ENCODE data around the gene ADD2. TPM values are rescaled to one million over a fixed set of nuclear protein-coding genes. Genes with fewer than 3 reads are reported as not detected.
"Not testable (repeated sequence)": the region's sequence is repeated elsewhere in the genome, so short reads cannot be mapped to it uniquely, and the experiment has no call there.

ADD2 gene
- total RNA-seq, 1 donor from 2014 or later = 4.8 TPM

- H3K4me2 ChIP-seq (ENCODE audit: low read length) = no peak overlapping the region
- Mint-ChIP-seq H3K9me3 (ENCODE audit: unreplicated experiment) (peaks cover 3% of the 10 kb centered on the region), H3K4me1 (ENCODE audit: low read depth, unreplicated experiment) (peaks cover 2% of the 10 kb centered on the region), H3K36me3 (ENCODE audit: low read depth, unreplicated experiment) (no peaks in the 10 kb centered on the region), H3K4me3 (ENCODE audit: unreplicated experiment) (no peak overlapping the region), H3K27ac (ENCODE audit: unreplicated experiment) (no peak overlapping the region), H3K27me3 (ENCODE audit: low read depth, unreplicated experiment) (peaks cover 15% of the 10 kb centered on the region)
- no peak overlapping the region for H2AFZ ChIP-seq (ENCODE audit: low read depth, low read length)
- no peaks in the 10 kb centered on the region for H3K9me3 ChIP-seq (ENCODE audit: insufficient read depth, low read depth, low read length)
- no peak overlapping the region for H3K4me3 ChIP-seq (ENCODE audit: insufficient read depth, low read depth, low read length)
- no peak overlapping the region for H3K9ac ChIP-seq (ENCODE audit: low read length)
- no peak overlapping the region for H3K27ac ChIP-seq (ENCODE audit: low read depth, low read length)
- DNase-seq (ENCODE audit: low read depth) (no peak), FAIRE-seq (no peak)
- no peaks in the 10 kb centered on the region for H3K36me3 ChIP-seq (ENCODE audit: insufficient read depth, low read length)
- TF ChIP-seq EZH2 (IDR thresholded peaks at IDR 0.05; ENCODE audit: insufficient read depth, low read length) = no peak
- no peaks in the 10 kb centered on the region for H3K4me1 ChIP-seq (ENCODE audit: insufficient read depth, low read length)
- no peaks in the 10 kb centered on the region for H4K20me1 ChIP-seq (ENCODE audit: insufficient read depth, low read length)
- H3K79me2 ChIP-seq (ENCODE audit: insufficient read depth, low read length) = no peaks in the 10 kb centered on the region
- H3K27me3 ChIP-seq (ENCODE audit: insufficient read depth, low read length) = peaks cover 39% of the 10 kb centered on the region
Measured at GRCh38 chr2:70630761-70631160, 137.2 kb downstream of the ADD2 start.

GRCh38 chr2:70627211-70627898 is 140.6 kb downstream of the ADD2 start:
- Histone ChIP-seq H3K4me2 (ENCODE audit: low read length) (no peak overlapping the region), H3K9ac (ENCODE audit: low read length) (no peak overlapping the region), H4K20me1 (ENCODE audit: insufficient read depth, low read length) (no peaks in the 10 kb centered on the region), H3K9me3 (ENCODE audit: insufficient read depth, low read depth, low read length) (no peaks in the 10 kb centered on the region), H3K4me1 (ENCODE audit: insufficient read depth, low read length) (no peaks in the 10 kb centered on the region), H3K27ac (ENCODE audit: low read depth, low read length) (no peak overlapping the region), H3K27me3 (ENCODE audit: insufficient read depth, low read length) (peaks cover 33% of the 10 kb centered on the region), H2AFZ (ENCODE audit: low read depth, low read length) (no peak overlapping the region), H3K4me3 (ENCODE audit: insufficient read depth, low read depth, low read length) (no peak overlapping the region), H3K79me2 (ENCODE audit: insufficient read depth, low read length) (no peaks in the 10 kb centered on the region), H3K36me3 (ENCODE audit: insufficient read depth, low read length) (no peaks in the 10 kb centered on the region)
- FAIRE-seq (no peak), DNase-seq (ENCODE audit: low read depth) (no peak)
- Mint-ChIP-seq H3K27me3 (ENCODE audit: low read depth, unreplicated experiment) (peaks cover 17% of the 10 kb centered on the region), H3K27ac (ENCODE audit: unreplicated experiment) (no peak overlapping the region), H3K9me3 (ENCODE audit: unreplicated experiment) (no peaks in the 10 kb centered on the region), H3K4me1 (ENCODE audit: low read depth, unreplicated experiment) (peaks cover 2% of the 10 kb centered on the region), H3K36me3 (ENCODE audit: low read depth, unreplicated experiment) (no peaks in the 10 kb centered on the region), H3K4me3 (ENCODE audit: unreplicated experiment) (no peak overlapping the region)
- TF ChIP-seq EZH2 (IDR thresholded peaks at IDR 0.05; ENCODE audit: insufficient read depth, low read length) = no peak
- no peak for TF ChIP-seq CTCF (IDR thresholded peaks at IDR 0.05; ENCODE audit: insufficient read depth, low read depth, low read length)

GRCh38 chr2:70626254-70626990 is 141.6 kb downstream of the ADD2 start:
- no peak for TF ChIP-seq EZH2 (IDR thresholded peaks at IDR 0.05; ENCODE audit: insufficient read depth, low read length)
- no peak for TF ChIP-seq CTCF (IDR thresholded peaks at IDR 0.05; ENCODE audit: insufficient read depth, low read depth, low read length)
- peaks cover 26% of the 10 kb centered on the region for H3K27me3 ChIP-seq (ENCODE audit: insufficient read depth, low read length)
- H3K4me2 ChIP-seq (ENCODE audit: low read length) = peak overlapping the region; percentile 52
- no peaks in the 10 kb centered on the region for H3K79me2 ChIP-seq (ENCODE audit: insufficient read depth, low read length)
- no peak overlapping the region for H3K4me3 Mint-ChIP-seq (ENCODE audit: unreplicated experiment)
- H3K36me3 Mint-ChIP-seq (ENCODE audit: low read depth, unreplicated experiment) = no peaks in the 10 kb centered on the region
- no peak overlapping the region for H2AFZ ChIP-seq (ENCODE audit: low read depth, low read length)
- no peaks in the 10 kb centered on the region for H3K36me3 ChIP-seq (ENCODE audit: insufficient read depth, low read length)
- H3K27me3 Mint-ChIP-seq (ENCODE audit: low read depth, unreplicated experiment) = peaks cover 25% of the 10 kb centered on the region
- no peak for DNase-seq (ENCODE audit: low read depth)
- no peak overlapping the region for H3K27ac Mint-ChIP-seq (ENCODE audit: unreplicated experiment)
- H3K4me3 ChIP-seq (ENCODE audit: insufficient read depth, low read depth, low read length) = no peak overlapping the region
- no peak overlapping the region for H3K27ac ChIP-seq (ENCODE audit: low read depth, low read length)
- H3K9me3 Mint-ChIP-seq (ENCODE audit: unreplicated experiment) = no peaks in the 10 kb centered on the region
- FAIRE-seq = no peak
- H3K9ac ChIP-seq (ENCODE audit: low read length) = no peak overlapping the region
- H3K4me1 Mint-ChIP-seq (ENCODE audit: low read depth, unreplicated experiment) = peaks cover 2% of the 10 kb centered on the region
- no peaks in the 10 kb centered on the region for H4K20me1 ChIP-seq (ENCODE audit: insufficient read depth, low read length)
- no peaks in the 10 kb centered on the region for H3K9me3 ChIP-seq (ENCODE audit: insufficient read depth, low read depth, low read length)
- no peaks in the 10 kb centered on the region for H3K4me1 ChIP-seq (ENCODE audit: insufficient read depth, low read length)

GRCh38 chr2:70621536-70621935 is 146.5 kb downstream of the ADD2 start:
- H4K20me1 ChIP-seq (ENCODE audit: insufficient read depth, low read length); H3K36me3 Mint-ChIP-seq (ENCODE audit: low read depth, unreplicated experiment); H3K36me3 ChIP-seq (ENCODE audit: insufficient read depth, low read length); H3K9ac ChIP-seq (ENCODE audit: low read length); FAIRE-seq; H3K27ac Mint-ChIP-seq (ENCODE audit: unreplicated experiment); H2AFZ ChIP-seq (ENCODE audit: low read depth, low read length); H3K9me3 ChIP-seq (ENCODE audit: insufficient read depth, low read depth, low read length); H3K9me3 Mint-ChIP-seq (ENCODE audit: unreplicated experiment); H3K4me3 Mint-ChIP-seq (ENCODE audit: unreplicated experiment); H3K27ac ChIP-seq (ENCODE audit: low read depth, low read length); H3K4me2 ChIP-seq (ENCODE audit: low read length); H3K4me1 Mint-ChIP-seq (ENCODE audit: low read depth, unreplicated experiment); H3K4me3 ChIP-seq (ENCODE audit: insufficient read depth, low read depth, low read length); H3K79me2 ChIP-seq (ENCODE audit: insufficient read depth, low read length); H3K4me1 ChIP-seq (ENCODE audit: insufficient read depth, low read length); DNase-seq (ENCODE audit: low read depth): not testable (repeated sequence)
- H3K27me3 Mint-ChIP-seq (ENCODE audit: low read depth, unreplicated experiment) = peaks cover 34% of the 10 kb centered on the region
- H3K27me3 ChIP-seq (ENCODE audit: insufficient read depth, low read length) = peaks cover 24% of the 10 kb centered on the region
